SK-N-SH treated with all-trans-retinoic acid at 6 μM for 48 hours (cell line): ENCODE data around the gene ETF1.
A peak's percentile ranks its signal among the peaks of the same experiment; 100 is the strongest.

Experiments
- ATAC-seq: fragments of 200-7000 bp; cut with Tn5 transposase; 3 replicates; pipeline ENCODE4 v1.9.1; 2020; ENCODE audit warnings: mild to moderate bottlenecking, moderate library complexity
- ARNTL ChIP-seq: fragments of 450-650 bp; formaldehyde crosslinking; IDR thresholded peaks from 2 replicates; pipeline ENCODE4 v1.5.0; 2020; ENCODE audit warnings: low read depth, mild to moderate bottlenecking, moderate library complexity, borderline replicate concordance
- BACH2 ChIP-seq: fragments of 250-450 bp; sonication (Bioruptor Pico); IDR thresholded peaks from 2 replicates; pipeline ENCODE4 v1.9.0; 2021; ENCODE audit warnings: mild to moderate bottlenecking, borderline replicate concordance
- CSDC2 ChIP-seq: fragments of 250-450 bp; sonication (Bioruptor Pico); IDR thresholded peaks from 2 replicates; pipeline ENCODE4 v1.5.0; 2020; ENCODE audit warnings: mild to moderate bottlenecking, moderate library complexity
- ESRRG ChIP-seq: fragments of 250-450 bp; sonication (Bioruptor Pico); IDR thresholded peaks from 2 replicates; pipeline ENCODE4 v1.6.1; 2021; ENCODE audit warnings: mild to moderate bottlenecking
- GLIS3 ChIP-seq: fragments of 250-450 bp; sonication (Bioruptor Pico); IDR thresholded peaks from 2 replicates; pipeline ENCODE4 v1.5.0; 2020; ENCODE audit warnings: mild to moderate bottlenecking, moderate library complexity
- ISL1 ChIP-seq: fragments of 250-450 bp; sonication (Bioruptor Pico); IDR thresholded peaks from 2 replicates; pipeline ENCODE4 v2.1.2; 2022; ENCODE audit warnings: mild to moderate bottlenecking, moderate library complexity
- OSR1 ChIP-seq: fragments of 250-450 bp; sonication (Bioruptor Pico); IDR thresholded peaks from 2 replicates; pipeline ENCODE4 v1.8.0; 2022; ENCODE audit warnings: moderate library complexity, mild to moderate bottlenecking, inconsistent platforms
- PPARA ChIP-seq: fragments of 250-450 bp; sonication (Bioruptor Pico); IDR thresholded peaks from 2 replicates; pipeline ENCODE4 v1.5.0; 2020; ENCODE audit warnings: mild to moderate bottlenecking, borderline replicate concordance
- RARB ChIP-seq: fragments of 250-450 bp; sonication (Bioruptor Pico); IDR thresholded peaks from 2 replicates; pipeline ENCODE4 v1.8.0; 2021; ENCODE audit warnings: mild to moderate bottlenecking, moderate library complexity
- SNAI2 ChIP-seq: fragments of 250-450 bp; sonication (Bioruptor Pico); IDR thresholded peaks from 2 replicates; pipeline ENCODE4 v1.5.0; 2020; ENCODE audit warnings: mild to moderate bottlenecking, moderate library complexity
- TCF4 ChIP-seq: fragments of 250-450 bp; sonication (Bioruptor Pico); IDR thresholded peaks from 2 replicates; pipeline ENCODE4 v1.8.0; 2021; ENCODE audit warnings: mild to moderate bottlenecking, moderate library complexity, borderline replicate concordance
- TOX ChIP-seq: fragments of 250-450 bp; sonication (Bioruptor Pico); IDR thresholded peaks from 2 replicates; pipeline ENCODE4 v1.8.0; 2021; ENCODE audit warnings: mild to moderate bottlenecking, moderate library complexity, borderline replicate concordance
- ZC3H10 ChIP-seq: fragments of 250-450 bp; sonication (Bioruptor Pico); IDR thresholded peaks from 2 replicates; pipeline ENCODE4 v1.5.1; 2021; ENCODE audit warnings: mild to moderate bottlenecking, moderate library complexity
- ZFP3 ChIP-seq: fragments of 250-450 bp; sonication (Bioruptor Pico); IDR thresholded peaks from 2 replicates; pipeline ENCODE4 v1.5.0; 2020; ENCODE audit warnings: mild to moderate bottlenecking, moderate library complexity
- ZFP30 ChIP-seq: fragments of 450-650 bp; formaldehyde crosslinking; IDR thresholded peaks from 2 replicates; pipeline ENCODE4 v1.5.0; 2022; ENCODE audit warnings: mild to moderate bottlenecking, moderate library complexity
- ZNF565 ChIP-seq: fragments of 450-650 bp; formaldehyde crosslinking; conservative IDR thresholded peaks from 2 replicates; pipeline ENCODE4 v1.5.0; 2020; ENCODE audit warnings: low read depth, mild to moderate bottlenecking, moderate library complexity
- ZNF8 ChIP-seq: fragments of 450-650 bp; formaldehyde crosslinking; IDR thresholded peaks from 2 replicates; pipeline ENCODE4 v1.5.0; 2020; ENCODE audit warnings: mild to moderate bottlenecking, moderate library complexity
- TF ChIP-seq, protein P1 (sequence below): fragments of 250-450 bp; sonication (Bioruptor Pico); IDR thresholded peaks from 2 replicates; pipeline ENCODE4 v1.5.0; 2020; ENCODE audit warnings: mild to moderate bottlenecking, moderate library complexity
- TF ChIP-seq, protein P2 (sequence below): fragments of 250-450 bp; sonication (Bioruptor Pico); IDR thresholded peaks from 2 replicates; pipeline ENCODE4 v1.5.1; 2020; ENCODE audit warnings: low read depth, mild to moderate bottlenecking, moderate library complexity
- TF ChIP-seq, protein P3 (sequence below): fragments of 250-450 bp; sonication (Bioruptor Pico); IDR thresholded peaks from 2 replicates; pipeline ENCODE4 v1.8.0; 2021; ENCODE audit warnings: low read depth, mild to moderate bottlenecking, moderate library complexity, borderline replicate concordance
- TF ChIP-seq, protein P4 (sequence below): fragments of 250-450 bp; sonication (Bioruptor Pico); IDR thresholded peaks from 2 replicates; pipeline ENCODE4 v1.8.0; 2020; ENCODE audit warnings: mild to moderate bottlenecking, moderate library complexity, borderline replicate concordance

ETF1 gene

DNA sequence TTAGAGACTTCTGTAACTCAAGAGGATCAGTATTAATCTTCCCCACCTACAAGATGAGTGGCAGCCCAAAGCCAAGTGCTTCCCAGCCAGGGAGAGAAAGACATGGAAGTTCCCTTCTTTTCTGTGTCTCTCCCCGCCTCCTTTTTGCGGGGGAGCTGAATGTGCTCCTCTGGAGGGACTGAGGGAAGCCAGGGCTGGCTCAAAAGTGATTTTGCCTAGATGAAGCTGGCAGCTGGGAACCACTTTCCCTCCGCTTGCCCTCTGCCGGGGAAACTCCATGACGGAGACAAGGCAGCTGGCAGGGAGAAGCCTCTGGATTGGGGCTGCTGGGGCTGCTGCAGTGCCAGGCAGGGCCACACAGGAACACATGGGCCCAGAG, 53.4 kb downstream of the ETF1 start (continued):
- TF ChIP-seq, protein P1, sequence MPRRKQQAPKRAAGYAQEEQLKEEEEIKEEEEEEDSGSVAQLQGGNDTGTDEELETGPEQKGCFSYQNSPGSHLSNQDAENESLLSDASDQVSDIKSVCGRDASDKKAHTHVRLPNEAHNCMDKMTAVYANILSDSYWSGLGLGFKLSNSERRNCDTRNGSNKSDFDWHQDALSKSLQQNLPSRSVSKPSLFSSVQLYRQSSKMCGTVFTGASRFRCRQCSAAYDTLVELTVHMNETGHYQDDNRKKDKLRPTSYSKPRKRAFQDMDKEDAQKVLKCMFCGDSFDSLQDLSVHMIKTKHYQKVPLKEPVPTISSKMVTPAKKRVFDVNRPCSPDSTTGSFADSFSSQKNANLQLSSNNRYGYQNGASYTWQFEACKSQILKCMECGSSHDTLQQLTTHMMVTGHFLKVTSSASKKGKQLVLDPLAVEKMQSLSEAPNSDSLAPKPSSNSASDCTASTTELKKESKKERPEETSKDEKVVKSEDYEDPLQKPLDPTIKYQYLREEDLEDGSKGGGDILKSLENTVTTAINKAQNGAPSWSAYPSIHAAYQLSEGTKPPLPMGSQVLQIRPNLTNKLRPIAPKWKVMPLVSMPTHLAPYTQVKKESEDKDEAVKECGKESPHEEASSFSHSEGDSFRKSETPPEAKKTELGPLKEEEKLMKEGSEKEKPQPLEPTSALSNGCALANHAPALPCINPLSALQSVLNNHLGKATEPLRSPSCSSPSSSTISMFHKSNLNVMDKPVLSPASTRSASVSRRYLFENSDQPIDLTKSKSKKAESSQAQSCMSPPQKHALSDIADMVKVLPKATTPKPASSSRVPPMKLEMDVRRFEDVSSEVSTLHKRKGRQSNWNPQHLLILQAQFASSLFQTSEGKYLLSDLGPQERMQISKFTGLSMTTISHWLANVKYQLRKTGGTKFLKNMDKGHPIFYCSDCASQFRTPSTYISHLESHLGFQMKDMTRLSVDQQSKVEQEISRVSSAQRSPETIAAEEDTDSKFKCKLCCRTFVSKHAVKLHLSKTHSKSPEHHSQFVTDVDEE, result no peak
- TF ChIP-seq TOX (no peak), ARNTL (CRISPR knock-in tag) (no peak), RARB (CRISPR knock-in tag) (no peak), PPARA (CRISPR knock-in tag) (no peak), ZNF8 (no peak), TCF4 (CRISPR knock-in tag) (no peak), ISL1 (no peak), ZFP30 (no peak), ESRRG (CRISPR knock-in tag) (no peak), OSR1 (no peak)
- TF ChIP-seq, protein P2, sequence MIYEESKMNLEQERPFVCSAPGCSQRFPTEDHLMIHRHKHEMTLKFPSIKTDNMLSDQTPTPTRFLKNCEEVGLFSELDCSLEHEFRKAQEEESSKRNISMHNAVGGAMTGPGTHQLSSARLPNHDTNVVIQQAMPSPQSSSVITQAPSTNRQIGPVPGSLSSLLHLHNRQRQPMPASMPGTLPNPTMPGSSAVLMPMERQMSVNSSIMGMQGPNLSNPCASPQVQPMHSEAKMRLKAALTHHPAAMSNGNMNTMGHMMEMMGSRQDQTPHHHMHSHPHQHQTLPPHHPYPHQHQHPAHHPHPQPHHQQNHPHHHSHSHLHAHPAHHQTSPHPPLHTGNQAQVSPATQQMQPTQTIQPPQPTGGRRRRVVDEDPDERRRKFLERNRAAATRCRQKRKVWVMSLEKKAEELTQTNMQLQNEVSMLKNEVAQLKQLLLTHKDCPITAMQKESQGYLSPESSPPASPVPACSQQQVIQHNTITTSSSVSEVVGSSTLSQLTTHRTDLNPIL, result no peak

DNA sequence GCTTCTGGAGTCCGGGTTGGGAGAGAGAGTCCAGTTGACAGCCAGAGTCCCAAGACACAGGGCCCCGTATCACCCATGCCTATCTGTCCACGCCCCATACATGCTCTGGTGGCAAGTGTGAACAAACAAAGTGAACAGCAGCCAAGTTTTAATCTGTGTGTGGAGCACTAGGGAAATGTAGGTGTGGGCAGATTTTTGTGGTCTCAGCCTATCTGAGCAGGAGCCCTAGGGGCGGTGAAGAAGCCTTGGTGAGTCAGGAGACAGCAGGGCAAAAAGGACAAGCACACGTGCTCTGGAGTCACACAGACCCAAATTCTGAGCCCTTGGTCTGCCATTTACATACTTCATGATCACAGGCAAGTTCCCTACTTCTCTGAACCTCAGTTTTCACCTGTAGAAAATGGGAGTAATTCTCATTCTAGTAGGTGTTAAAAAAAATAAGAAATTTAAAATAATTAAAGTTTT, 54.5 kb downstream of the ETF1 start:
- ATAC-seq, result no peak
- TF ChIP-seq TOX (no peak), BACH2 (CRISPR knock-in tag) (no peak), TCF4 (CRISPR knock-in tag) (no peak), ZFP30 (no peak), PPARA (CRISPR knock-in tag) (no peak), ESRRG (CRISPR knock-in tag) (no peak), OSR1 (no peak), ISL1 (no peak)
- TF ChIP-seq, protein P1, result no peak
- TF ChIP-seq, protein P3, sequence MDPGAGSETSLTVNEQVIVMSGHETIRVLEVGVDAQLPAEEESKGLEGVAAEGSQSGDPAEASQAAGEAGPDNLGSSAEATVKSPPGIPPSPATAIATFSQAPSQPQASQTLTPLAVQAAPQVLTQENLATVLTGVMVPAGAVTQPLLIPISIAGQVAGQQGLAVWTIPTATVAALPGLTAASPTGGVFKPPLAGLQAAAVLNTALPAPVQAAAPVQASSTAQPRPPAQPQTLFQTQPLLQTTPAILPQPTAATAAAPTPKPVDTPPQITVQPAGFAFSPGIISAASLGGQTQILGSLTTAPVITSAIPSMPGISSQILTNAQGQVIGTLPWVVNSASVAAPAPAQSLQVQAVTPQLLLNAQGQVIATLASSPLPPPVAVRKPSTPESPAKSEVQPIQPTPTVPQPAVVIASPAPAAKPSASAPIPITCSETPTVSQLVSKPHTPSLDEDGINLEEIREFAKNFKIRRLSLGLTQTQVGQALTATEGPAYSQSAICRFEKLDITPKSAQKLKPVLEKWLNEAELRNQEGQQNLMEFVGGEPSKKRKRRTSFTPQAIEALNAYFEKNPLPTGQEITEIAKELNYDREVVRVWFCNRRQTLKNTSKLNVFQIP (CRISPR knock-in tag), result no peak

DNA sequence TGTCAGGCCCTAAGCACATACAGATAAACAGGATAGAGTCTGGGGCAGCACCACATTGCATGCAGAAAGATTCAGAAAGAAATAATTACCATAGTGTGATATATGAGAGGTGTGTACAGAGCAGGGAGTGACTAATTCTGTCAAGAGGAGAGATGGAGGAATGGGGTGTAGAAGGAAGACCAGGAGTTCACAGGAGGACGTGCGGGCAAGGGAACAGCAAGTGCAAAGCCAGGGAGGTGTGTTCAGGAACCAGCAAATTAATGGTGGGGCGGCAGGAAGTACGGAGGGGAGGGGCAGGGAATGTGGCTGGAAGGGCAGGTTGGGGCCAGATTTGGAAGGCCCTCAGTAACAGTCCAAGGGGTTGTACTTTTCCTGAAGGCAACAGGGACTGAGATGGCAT, 60.4 kb downstream of the ETF1 start:
- TF ChIP-seq, protein P2, result no peak
- TF ChIP-seq ZC3H10 (CRISPR knock-in tag) (no peak), ZFP3 (CRISPR knock-in tag) (no peak), BACH2 (CRISPR knock-in tag) (no peak), ZNF8 (no peak), ISL1 (no peak), SNAI2 (CRISPR knock-in tag) (no peak), GLIS3 (CRISPR knock-in tag) (no peak), OSR1 (no peak), ZNF565 (no peak), ZFP30 (no peak), CSDC2 (CRISPR knock-in tag) (no peak), PPARA (CRISPR knock-in tag) (no peak), ARNTL (CRISPR knock-in tag) (no peak), TCF4 (CRISPR knock-in tag) (no peak)
- TF ChIP-seq, protein P1, result no peak
- TF ChIP-seq, protein P4, sequence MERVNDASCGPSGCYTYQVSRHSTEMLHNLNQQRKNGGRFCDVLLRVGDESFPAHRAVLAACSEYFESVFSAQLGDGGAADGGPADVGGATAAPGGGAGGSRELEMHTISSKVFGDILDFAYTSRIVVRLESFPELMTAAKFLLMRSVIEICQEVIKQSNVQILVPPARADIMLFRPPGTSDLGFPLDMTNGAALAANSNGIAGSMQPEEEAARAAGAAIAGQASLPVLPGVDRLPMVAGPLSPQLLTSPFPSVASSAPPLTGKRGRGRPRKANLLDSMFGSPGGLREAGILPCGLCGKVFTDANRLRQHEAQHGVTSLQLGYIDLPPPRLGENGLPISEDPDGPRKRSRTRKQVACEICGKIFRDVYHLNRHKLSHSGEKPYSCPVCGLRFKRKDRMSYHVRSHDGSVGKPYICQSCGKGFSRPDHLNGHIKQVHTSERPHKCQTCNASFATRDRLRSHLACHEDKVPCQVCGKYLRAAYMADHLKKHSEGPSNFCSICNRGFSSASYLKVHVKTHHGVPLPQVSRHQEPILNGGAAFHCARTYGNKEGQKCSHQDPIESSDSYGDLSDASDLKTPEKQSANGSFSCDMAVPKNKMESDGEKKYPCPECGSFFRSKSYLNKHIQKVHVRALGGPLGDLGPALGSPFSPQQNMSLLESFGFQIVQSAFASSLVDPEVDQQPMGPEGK (CRISPR knock-in tag), result no peak
- TF ChIP-seq, all 23 proteins: peak for 0
- peak; percentile 22 for ATAC-seq
